Neuron (in vitro differentiated cells): ENCODE measurements around the gene GTPBP4.
A peak's percentile ranks its signal among the peaks of the same experiment; 100 is the strongest.

Experiments
- H2AFZ ChIP-seq: one replicate; pipeline ENCODE4 v1.6.1; 2013; ENCODE audit warnings: low read depth, mild to moderate bottlenecking, inconsistent platforms, low read length, moderate library complexity
- H3K27me3 ChIP-seq: one replicate; pipeline ENCODE4 v1.6.1; 2013; ENCODE audit warnings: low read length; ENCODE audit not compliant: insufficient read depth
- H3K36me3 ChIP-seq: one replicate; pipeline ENCODE4 v1.6.1; 2013; ENCODE audit warnings: low read length; ENCODE audit not compliant: insufficient read depth
- H3K4me1 ChIP-seq: one replicate; pipeline ENCODE4 v1.6.1; 2013; ENCODE audit warnings: low read length; ENCODE audit not compliant: insufficient read depth
- H3K4me3 ChIP-seq: 2 replicates; pipeline ENCODE4 v1.5.1; 2013; ENCODE audit warnings: mild to moderate bottlenecking, low read length, moderate library complexity
- H3K9me3 ChIP-seq: one replicate; pipeline ENCODE4 v1.6.1; 2013; ENCODE audit warnings: low read length

Gene GTPBP4

GRCh38 chr10:1048349-1048731 is 60.1 kb downstream of the GTPBP4 start:
- peaks cover 37% of the 10 kb centered on the region for H3K4me1 ChIP-seq
- H3K36me3 ChIP-seq = peaks cover 41% of the 10 kb centered on the region
- peak overlapping the region; percentile 100 for H3K4me3 ChIP-seq
- no peaks in the 10 kb centered on the region for H3K9me3 ChIP-seq
- H3K27me3 ChIP-seq = no peaks in the 10 kb centered on the region
- H2AFZ ChIP-seq = no peak overlapping the region

GRCh38 chr10:1048732-1049424 is 60.6 kb downstream of the GTPBP4 start, which contains the start of gene IDI1:
TSS of gene IDI1 (minus strand) at chr10:1049119. CDS start at chr10:1049003, 116 bp downstream.
- H3K9me3 ChIP-seq = no peaks in the 10 kb centered on the region
- H3K4me1 ChIP-seq = peaks cover 37% of the 10 kb centered on the region
- no peaks in the 10 kb centered on the region for H3K27me3 ChIP-seq
- H3K4me3 ChIP-seq = peak within 1 kb of the TSS; percentile 100
- H2AFZ ChIP-seq = no peak within 1 kb of the TSS
- H3K36me3 ChIP-seq = peaks cover 39% of the 10 kb centered on the region

- no peak overlapping the region for H2AFZ ChIP-seq
- no peaks in the 10 kb centered on the region for H3K27me3 ChIP-seq
- H3K4me3 ChIP-seq = peak overlapping the region; percentile 100
- peaks cover 34% of the 10 kb centered on the region for H3K4me1 ChIP-seq
- peaks cover 39% of the 10 kb centered on the region for H3K36me3 ChIP-seq
- no peaks in the 10 kb centered on the region for H3K9me3 ChIP-seq
Observed at GRCh38 chr10:1049425-1049958, 61.3 kb downstream of the GTPBP4 start.

GRCh38 chr10:1050145-1050544 is 61.9 kb downstream of the GTPBP4 start:
- Histone ChIP-seq H3K4me1 (peaks cover 34% of the 10 kb centered on the region), H2AFZ (no peak overlapping the region), H3K36me3 (peaks cover 37% of the 10 kb centered on the region), H3K27me3 (no peaks in the 10 kb centered on the region), H3K4me3 (peak overlapping the region; percentile 100), H3K9me3 (no peaks in the 10 kb centered on the region)

GRCh38 chr10:1050554-1050953 is 62.3 kb downstream of the GTPBP4 start:
- peak overlapping the region; percentile 100 for H3K4me3 ChIP-seq
- H3K36me3 ChIP-seq = peaks cover 34% of the 10 kb centered on the region
- H2AFZ ChIP-seq = no peak overlapping the region
- H3K27me3 ChIP-seq = no peaks in the 10 kb centered on the region
- H3K9me3 ChIP-seq = no peaks in the 10 kb centered on the region
- H3K4me1 ChIP-seq = peaks cover 34% of the 10 kb centered on the region

GRCh38 chr10:1054684-1055083 is 66.5 kb downstream of the GTPBP4 start:
- Histone ChIP-seq H3K27me3 (no peaks in the 10 kb centered on the region), H3K9me3 (no peaks in the 10 kb centered on the region), H2AFZ (no peak overlapping the region), H3K36me3 (peaks cover 25% of the 10 kb centered on the region), H3K4me1 (peaks cover 36% of the 10 kb centered on the region), H3K4me3 (peak overlapping the region; percentile 100)

- H3K4me3 ChIP-seq = peak within 1 kb of the TSS; percentile 100
- H3K9me3 ChIP-seq = no peaks in the 10 kb centered on the region
- peak within 1 kb of the TSS; percentile 53 for H2AFZ ChIP-seq
- no peaks in the 10 kb centered on the region for H3K27me3 ChIP-seq
- peaks cover 25% of the 10 kb centered on the region for H3K36me3 ChIP-seq
- H3K4me1 ChIP-seq = peaks cover 25% of the 10 kb centered on the region
Observed at GRCh38 chr10:1056326-1057105, 68.3 kb downstream of the GTPBP4 start, which contains the start of gene WDR37. TSS of gene WDR37 (plus strand) at chr10:1056385. CDS start at chr10:1072156, 15,771 bp downstream.

- Histone ChIP-seq H3K36me3 (peaks cover 21% of the 10 kb centered on the region), H2AFZ (peak overlapping the region; percentile 53), H3K4me3 (peak overlapping the region; percentile 100), H3K4me1 (peaks cover 25% of the 10 kb centered on the region), H3K9me3 (no peaks in the 10 kb centered on the region), H3K27me3 (no peaks in the 10 kb centered on the region)
Observed at GRCh38 chr10:1057106-1057657, 68.9 kb downstream of the GTPBP4 start.

- H3K4me3 ChIP-seq = peak overlapping the region; percentile 100
- peaks cover 25% of the 10 kb centered on the region for H3K4me1 ChIP-seq
- H3K27me3 ChIP-seq = no peaks in the 10 kb centered on the region
- H3K36me3 ChIP-seq = peaks cover 14% of the 10 kb centered on the region
- H3K9me3 ChIP-seq = no peaks in the 10 kb centered on the region
- H2AFZ ChIP-seq = no peak overlapping the region
Observed at GRCh38 chr10:1058017-1058416, 69.8 kb downstream of the GTPBP4 start.

GRCh38 chr10:1059902-1060301 is 71.7 kb downstream of the GTPBP4 start:
- no peaks in the 10 kb centered on the region for H3K27me3 ChIP-seq
- H2AFZ ChIP-seq = no peak overlapping the region
- no peaks in the 10 kb centered on the region for H3K9me3 ChIP-seq
- H3K36me3 ChIP-seq = peaks cover 1% of the 10 kb centered on the region
- H3K4me3 ChIP-seq = no peak overlapping the region
- H3K4me1 ChIP-seq = peaks cover 37% of the 10 kb centered on the region

- peaks cover 34% of the 10 kb centered on the region for H3K4me1 ChIP-seq
- no peaks in the 10 kb centered on the region for H3K27me3 ChIP-seq
- H3K9me3 ChIP-seq = no peaks in the 10 kb centered on the region
- no peak overlapping the region for H2AFZ ChIP-seq
- no peaks in the 10 kb centered on the region for H3K36me3 ChIP-seq
- no peak overlapping the region for H3K4me3 ChIP-seq
Observed at GRCh38 chr10:1061930-1062774, 73.9 kb downstream of the GTPBP4 start.

- Histone ChIP-seq H2AFZ (no peak overlapping the region), H3K9me3 (no peaks in the 10 kb centered on the region), H3K27me3 (no peaks in the 10 kb centered on the region), H3K4me3 (no peak overlapping the region), H3K4me1 (peaks cover 23% of the 10 kb centered on the region), H3K36me3 (no peaks in the 10 kb centered on the region)
Observed at GRCh38 chr10:1063232-1063865, 75.1 kb downstream of the GTPBP4 start.
